Panc1 (cell line): Measurements from ENCODE around the gene MCM8. TPM values are rescaled to one million over a fixed set of nuclear protein-coding genes. Genes with fewer than 3 reads are reported as not detected.

Source experiments
- ATAC-seq: fragments of 200-7000 bp; cut with Tn5 transposase; 2 replicates; pipeline ENCODE4 v1.9.1; 2020; ENCODE audit warnings: mild to moderate bottlenecking, moderate library complexity
- BruUV-seq: library from RNA; stranded (reverse); fragments of 400-500 nt; replicated peaks from 2 replicates; lab custom pipeline; 2021; lab: Mats Ljungman, UMichigan
- CTCF ChIA-PET: fragments of 300-600 bp; sonication (Branson Sonifier 250); formaldehyde crosslinking; loops from one replicate; lab custom pipeline; 2022; ENCODE audit warnings: antibody characterized with exemption; lab: Charles Lee
- POLR2A ChIA-PET: fragments of 300-600 bp; sonication (Branson Sonifier 250); formaldehyde crosslinking; loops from one replicate; lab custom pipeline; 2022; ENCODE audit warnings: antibody characterized with exemption; lab: Charles Lee
- DNase-seq: peaks from one replicate; pipeline ENCODE4 v3.0.0-alpha.2; 2010; ENCODE audit warnings: low read depth, low spot score
- H3K27ac ChIP-seq: 2 replicates; pipeline ENCODE4 v1.5.1; 2011; ENCODE audit warnings: mild to moderate bottlenecking, low read length, inconsistent platforms
- H3K27me3 ChIP-seq: fragments of 200-500 bp; sonication (Bioruptor generic); 2 replicates; pipeline ENCODE4 v1.6.0; 2014; ENCODE audit warnings: low read length, inconsistent platforms; ENCODE audit not compliant: control insufficient read depth, insufficient read depth
- H3K36me3 ChIP-seq: fragments of 200-500 bp; sonication (Bioruptor generic); 2 replicates; pipeline ENCODE4 v1.5.1; 2014; ENCODE audit warnings: inconsistent platforms, mild to moderate bottlenecking, low read length, moderate library complexity; ENCODE audit not compliant: control insufficient read depth, insufficient read depth
- H3K4me1 ChIP-seq: 2 replicates; pipeline ENCODE4 v1.5.1; 2011; ENCODE audit warnings: inconsistent platforms, mild to moderate bottlenecking, low read length, moderate library complexity; ENCODE audit not compliant: control insufficient read depth, insufficient read depth
- H3K4me3 ChIP-seq, 2 experiments: 2 replicates each; pipeline ENCODE4 v1.5.1; 2011 to 2012; ENCODE audit warnings: low read depth in 2 of 2, low read length in 2 of 2, mild to moderate bottlenecking in 2 of 2, inconsistent platforms in 1 of 2, moderate library complexity in 1 of 2
- H3K9me3 ChIP-seq: fragments of 200-500 bp; sonication (Bioruptor generic); 2 replicates; pipeline ENCODE4 v1.5.1; 2014; ENCODE audit warnings: low read depth, mild to moderate bottlenecking, inconsistent platforms, low read length, moderate library complexity; ENCODE audit not compliant: control insufficient read depth, insufficient read depth
- POLR2AphosphoS5 ChIP-seq: IDR thresholded peaks from 2 replicates; pipeline ENCODE4 v1.6.1; 2012; ENCODE audit warnings: mild to moderate bottlenecking, low read depth, low read length, moderate library complexity
- REST ChIP-seq, 2 experiments: IDR thresholded peaks; 2 replicates each; pipeline ENCODE4 v1.6.1; 2011 to 2012; ENCODE audit warnings: low read depth in 2 of 2, control low read depth in 1 of 2, low read length in 1 of 2, mild to moderate bottlenecking in 1 of 2, moderate library complexity in 1 of 2; ENCODE audit not compliant: insufficient read depth in 1 of 2
- SIN3A ChIP-seq: IDR thresholded peaks from 2 replicates; pipeline ENCODE4 v1.6.1; 2012; ENCODE audit warnings: low read depth, mild to moderate bottlenecking, low read length, moderate library complexity, borderline replicate concordance; ENCODE audit not compliant: insufficient read depth
- TCF7L2 ChIP-seq: IDR thresholded peaks from 2 replicates; pipeline ENCODE4 v1.6.1; 2011; ENCODE audit warnings: mild to moderate bottlenecking, low read depth, low read length, inconsistent platforms
- in situ Hi-C: cut with HindIII; loops from 2 replicates; pipeline ENCODE4 v1.10.0; 2016; ENCODE audit warnings: low sequenced_read_pairs, low pct_unique_long_range_greater_than_20kb
- intact Hi-C: fragments of 100-400 bp; cut with micrococcal nuclease; formaldehyde crosslinking; loops from one replicate; pipeline ENCODE4 v1.10.0; 2022; ENCODE audit not compliant: unreplicated experiment
- total RNA-seq: library from RNA; stranded (reverse); gene quantifications from one replicate; pipeline ENCODE4 v1.2.1, GENCODE V29; 2021; ENCODE audit not compliant: unreplicated experiment
- TF ChIP-seq, protein P1 (sequence below): fragments of 450-650 bp; IDR thresholded peaks from 2 replicates; pipeline ENCODE4 v1.5.1; 2017; ENCODE audit warnings: mild to moderate bottlenecking

Gene MCM8
- total RNA-seq, 1 experiment from 2014 or later: 28.3 TPM

DNA sequence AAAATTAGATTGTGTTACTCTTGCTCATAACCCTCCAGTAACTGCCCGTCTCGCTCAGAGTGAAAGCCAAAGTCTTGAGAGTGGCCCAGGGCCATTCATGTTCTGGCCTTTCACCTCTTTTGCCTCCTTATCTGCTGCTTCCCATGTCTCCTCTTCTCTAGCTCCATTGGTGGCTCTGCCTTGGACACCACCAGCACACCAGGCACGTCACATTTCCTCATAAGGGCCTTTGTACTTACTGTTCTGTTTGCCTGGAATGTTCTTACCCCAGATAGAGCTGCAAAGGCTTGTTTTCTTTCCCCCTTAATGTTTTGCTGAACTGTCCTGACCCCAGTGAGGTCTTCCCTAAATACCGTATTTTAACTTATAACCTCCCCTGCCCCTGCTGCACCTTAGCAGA, 29.3 kb downstream of the MCM8 start:
- Histone ChIP-seq H3K4me3 (no peak overlapping the region), H3K27ac (no peak overlapping the region), H3K36me3 (peaks cover 20% of the 10 kb centered on the region; the same call in 1 of the 2 replicates), H3K27me3 (no peaks in the 10 kb centered on the region), H3K9me3 (no peaks in the 10 kb centered on the region), H3K4me1 (no peaks in the 10 kb centered on the region)
- no TSS peak for BruUV-seq
- CTCF ChIA-PET: no interaction called here
- in situ Hi-C loops: no loop called here
- intact Hi-C loops: no loop called here
- DNase-seq (no peak), ATAC-seq (no peak)
- POLR2A ChIA-PET: interaction anchor here (0.5 kb wide), 1 partner anchor 50 kb away, joined by 5 read pairs; no protein-coding TSS in a partner anchor
- no peak for TF ChIP-seq POLR2AphosphoS5
- TF ChIP-seq REST (IDR thresholded peaks at IDR 0.05; ENCODE audit: insufficient read depth in 1 of 2, low read depth in 2 of 2, low read length in 1 of 2): no peak
- no peak for TF ChIP-seq TCF7L2
- TF ChIP-seq, protein P1, sequence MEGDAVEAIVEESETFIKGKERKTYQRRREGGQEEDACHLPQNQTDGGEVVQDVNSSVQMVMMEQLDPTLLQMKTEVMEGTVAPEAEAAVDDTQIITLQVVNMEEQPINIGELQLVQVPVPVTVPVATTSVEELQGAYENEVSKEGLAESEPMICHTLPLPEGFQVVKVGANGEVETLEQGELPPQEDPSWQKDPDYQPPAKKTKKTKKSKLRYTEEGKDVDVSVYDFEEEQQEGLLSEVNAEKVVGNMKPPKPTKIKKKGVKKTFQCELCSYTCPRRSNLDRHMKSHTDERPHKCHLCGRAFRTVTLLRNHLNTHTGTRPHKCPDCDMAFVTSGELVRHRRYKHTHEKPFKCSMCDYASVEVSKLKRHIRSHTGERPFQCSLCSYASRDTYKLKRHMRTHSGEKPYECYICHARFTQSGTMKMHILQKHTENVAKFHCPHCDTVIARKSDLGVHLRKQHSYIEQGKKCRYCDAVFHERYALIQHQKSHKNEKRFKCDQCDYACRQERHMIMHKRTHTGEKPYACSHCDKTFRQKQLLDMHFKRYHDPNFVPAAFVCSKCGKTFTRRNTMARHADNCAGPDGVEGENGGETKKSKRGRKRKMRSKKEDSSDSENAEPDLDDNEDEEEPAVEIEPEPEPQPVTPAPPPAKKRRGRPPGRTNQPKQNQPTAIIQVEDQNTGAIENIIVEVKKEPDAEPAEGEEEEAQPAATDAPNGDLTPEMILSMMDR: no peak
- TF ChIP-seq SIN3A: no peak

DNA sequence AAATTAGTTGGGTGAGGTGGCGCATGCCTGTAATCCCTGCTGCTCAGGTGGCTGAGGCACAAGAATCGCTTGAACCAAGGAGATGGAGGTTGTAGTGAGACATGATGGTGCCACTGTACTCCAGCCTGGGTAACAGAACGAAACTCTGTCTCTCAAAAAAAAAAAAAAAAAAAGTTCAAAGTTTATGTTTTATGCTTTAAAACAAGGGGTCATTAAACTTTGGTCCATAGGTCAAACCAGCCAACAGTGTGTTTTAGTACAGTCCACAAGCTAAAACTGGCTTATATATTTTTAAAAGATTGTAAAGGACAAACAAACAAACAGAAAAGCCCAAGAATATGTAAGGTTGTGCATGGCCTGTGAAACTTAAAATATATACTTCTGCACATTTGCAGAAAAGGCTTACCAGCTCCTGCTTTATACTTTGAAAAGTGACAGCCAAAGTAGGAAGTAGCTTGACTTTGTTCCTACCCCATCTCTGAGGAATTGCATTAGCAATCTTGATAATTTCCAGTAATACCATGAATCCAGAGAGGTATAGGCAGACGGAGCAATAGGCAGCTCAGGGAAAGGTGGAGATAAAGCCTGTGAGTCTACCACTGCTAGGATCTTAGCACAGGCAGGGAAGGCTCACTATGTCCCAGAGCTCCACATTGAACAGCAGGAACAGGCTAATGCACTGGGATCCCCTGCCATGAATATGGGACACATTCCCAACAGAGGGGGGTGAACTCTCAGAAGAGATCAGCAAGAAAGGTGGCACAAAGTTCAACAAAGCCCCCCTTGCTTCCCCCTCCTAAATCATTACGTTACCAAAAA, 30.5 kb downstream of the MCM8 start:
- no TSS peak for BruUV-seq
- no peak for ATAC-seq
- H3K9me3 ChIP-seq: no peaks in the 10 kb centered on the region
- TF ChIP-seq SIN3A (no peak), REST (IDR thresholded peaks at IDR 0.05; ENCODE audit: insufficient read depth in 1 of 2, low read depth in 2 of 2, low read length in 1 of 2) (no peak)
- TF ChIP-seq, protein P1: no peak
- POLR2A ChIA-PET: interaction anchor here (0.6 kb wide), 1 partner anchor 30 kb away, joined by 5 read pairs; no protein-coding TSS in a partner anchor
- no peaks in the 10 kb centered on the region for H3K4me1 ChIP-seq
- no peak overlapping the region for H3K27ac ChIP-seq
- no peak for DNase-seq
- H3K4me3 ChIP-seq: no peak overlapping the region
- H3K27me3 ChIP-seq: no peaks in the 10 kb centered on the region
- intact Hi-C loops (no loop called here), in situ Hi-C loops (no loop called here)
- CTCF ChIA-PET: no interaction called here
- peaks cover 20% of the 10 kb centered on the region; the same call in 1 of the 2 replicates for H3K36me3 ChIP-seq
